ENCODE measurements around the gene SPINK4. TPM values are rescaled to one million over a fixed set of nuclear protein-coding genes. Genes with fewer than 3 reads are reported as not detected.

SPINK4 gene
- total and polyA plus RNA-seq, 2 donors (not counting 1 experiment from before 2014, with no cell fraction given): not detected

DNA sequence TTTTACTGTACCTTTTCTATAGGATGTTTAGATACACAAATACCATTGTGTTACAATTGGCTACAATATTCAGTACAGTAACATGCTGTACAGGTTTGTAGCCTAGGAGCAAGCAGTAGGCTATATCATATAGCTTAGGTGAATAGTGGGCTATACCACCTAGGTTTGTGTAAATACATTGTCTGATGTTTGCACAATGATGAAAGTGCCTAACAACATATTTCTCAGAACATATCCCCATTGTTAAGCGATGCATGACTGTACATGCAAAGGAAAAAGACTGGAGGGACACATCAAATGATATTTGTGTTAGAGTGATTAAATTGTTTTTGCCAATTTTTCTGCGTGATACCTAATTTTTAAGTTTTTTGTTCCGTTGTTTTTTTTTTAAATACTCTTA, 30.2 kb downstream of the SPINK4 start:
- no peak overlapping the region for H3K27ac ChIP-seq (ENCODE audit: low read length in 2 of 2)
- no peak overlapping the region for H3K9ac ChIP-seq (ENCODE audit: low read length)
- Mint-ChIP-seq H3K27ac (no peak overlapping the region), H3K9me3 (ENCODE audit: insufficient read depth) (no peaks in the 10 kb centered on the region), H3K27me3 (no peaks in the 10 kb centered on the region), H3K4me3 (no peak overlapping the region), H3K4me1 (peaks cover 19% of the 10 kb centered on the region)
- H4K20me1 ChIP-seq (ENCODE audit: control insufficient read depth, insufficient read depth, low read length, poor library complexity, severe bottlenecking): no peaks in the 10 kb centered on the region
- H3K36me3 ChIP-seq (replicated peaks in 1 of 2; ENCODE audit: control extremely low read depth in 1 of 2, control insufficient read depth in 1 of 2, extremely low read depth in 1 of 2, insufficient read depth in 2 of 2, low read length in 1 of 2): peaks cover 5 to 63% of the 10 kb centered on the region in 2 experiments
- no peak for TF ChIP-seq EZH2 (IDR thresholded peaks at IDR 0.05; ENCODE audit: borderline replicate concordance, insufficient read depth, low read depth, low read length, poor library complexity, severe bottlenecking)
- TF ChIP-seq, protein P1, sequence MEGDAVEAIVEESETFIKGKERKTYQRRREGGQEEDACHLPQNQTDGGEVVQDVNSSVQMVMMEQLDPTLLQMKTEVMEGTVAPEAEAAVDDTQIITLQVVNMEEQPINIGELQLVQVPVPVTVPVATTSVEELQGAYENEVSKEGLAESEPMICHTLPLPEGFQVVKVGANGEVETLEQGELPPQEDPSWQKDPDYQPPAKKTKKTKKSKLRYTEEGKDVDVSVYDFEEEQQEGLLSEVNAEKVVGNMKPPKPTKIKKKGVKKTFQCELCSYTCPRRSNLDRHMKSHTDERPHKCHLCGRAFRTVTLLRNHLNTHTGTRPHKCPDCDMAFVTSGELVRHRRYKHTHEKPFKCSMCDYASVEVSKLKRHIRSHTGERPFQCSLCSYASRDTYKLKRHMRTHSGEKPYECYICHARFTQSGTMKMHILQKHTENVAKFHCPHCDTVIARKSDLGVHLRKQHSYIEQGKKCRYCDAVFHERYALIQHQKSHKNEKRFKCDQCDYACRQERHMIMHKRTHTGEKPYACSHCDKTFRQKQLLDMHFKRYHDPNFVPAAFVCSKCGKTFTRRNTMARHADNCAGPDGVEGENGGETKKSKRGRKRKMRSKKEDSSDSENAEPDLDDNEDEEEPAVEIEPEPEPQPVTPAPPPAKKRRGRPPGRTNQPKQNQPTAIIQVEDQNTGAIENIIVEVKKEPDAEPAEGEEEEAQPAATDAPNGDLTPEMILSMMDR (IDR thresholded peaks at IDR 0.05): no peak
- ATAC-seq (ENCODE audit: low read depth) (no peak), DNase-seq (no peak)
- no CpG with 5 or more reads among the region's 3 CpGs for WGBS (ENCODE audit: insufficient coverage)
- ChIA-PET CTCF (no interaction called here), POLR2A (no interaction called here)
- H3K9me3 ChIP-seq (ENCODE audit: control extremely low read depth in 1 of 3, control insufficient read depth in 2 of 3, insufficient read depth in 1 of 3, low read length in 2 of 3): no peaks in the 10 kb centered on the region
- no peaks in the 10 kb centered on the region for H3K79me2 ChIP-seq (ENCODE audit: control insufficient read depth, insufficient read depth, low read length)
- no peak overlapping the region for H3K4me3 ChIP-seq (ENCODE audit: control extremely low read depth in 1 of 5, extremely low read depth in 1 of 5, insufficient read depth in 1 of 5, low read depth in 2 of 5, low read length in 4 of 5)
- no peak overlapping the region for H3K4me2 ChIP-seq (replicated peaks; ENCODE audit: low read depth, low read length, poor library complexity, severe bottlenecking)
- peaks cover 7% of the 10 kb centered on the region in 2 donors for H3K4me1 ChIP-seq (ENCODE audit: control insufficient read depth in 2 of 2, insufficient read depth in 2 of 2, low read length in 2 of 2)
- intact Hi-C loops (cut with micrococcal nuclease): no loop called here
- no peaks in the 10 kb centered on the region for H3K27me3 ChIP-seq (replicated peaks in 1 of 4; ENCODE audit: control extremely low read depth in 1 of 4, control insufficient read depth in 3 of 4, insufficient read depth in 4 of 4, low read length in 3 of 4)
- no peak overlapping the region for H2AFZ ChIP-seq (ENCODE audit: insufficient read depth, low read depth, low read length, poor library complexity, severe bottlenecking)

DNA sequence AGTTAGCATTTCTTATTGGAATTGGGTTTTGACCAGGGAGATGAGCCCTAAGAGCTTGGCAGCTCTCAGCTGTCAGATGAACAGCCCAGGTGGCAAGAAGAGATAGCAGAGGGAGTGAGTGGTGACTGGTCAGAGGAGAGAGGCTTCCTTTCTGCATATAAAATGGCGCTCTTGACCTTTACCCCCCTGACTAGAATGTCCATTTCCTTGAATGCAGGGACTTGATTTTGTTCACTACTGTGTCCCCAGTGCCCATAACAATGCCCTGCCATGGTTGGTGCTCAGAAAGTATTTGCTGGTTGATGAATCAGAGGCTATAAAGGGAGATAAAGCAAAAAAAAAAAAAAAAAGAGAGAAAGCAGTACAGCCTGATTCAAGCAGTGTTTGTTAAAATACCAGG, 32.1 kb downstream of the SPINK4 start:
- H3K9me3 Mint-ChIP-seq (ENCODE audit: insufficient read depth): no peaks in the 10 kb centered on the region
- Histone ChIP-seq H3K27ac (ENCODE audit: low read length in 2 of 2) (no peak overlapping the region), H3K36me3 (replicated peaks in 1 of 2; ENCODE audit: control extremely low read depth in 1 of 2, control insufficient read depth in 1 of 2, extremely low read depth in 1 of 2, insufficient read depth in 2 of 2, low read length in 1 of 2) (peaks cover 6 to 75% of the 10 kb centered on the region in 2 experiments), H2AFZ (ENCODE audit: insufficient read depth, low read depth, low read length, poor library complexity, severe bottlenecking) (no peak overlapping the region), H3K9ac (ENCODE audit: low read length) (no peak overlapping the region), H3K79me2 (ENCODE audit: control insufficient read depth, insufficient read depth, low read length) (no peaks in the 10 kb centered on the region), H4K20me1 (ENCODE audit: control insufficient read depth, insufficient read depth, low read length, poor library complexity, severe bottlenecking) (no peaks in the 10 kb centered on the region), H3K9me3 (ENCODE audit: control extremely low read depth in 1 of 3, control insufficient read depth in 2 of 3, insufficient read depth in 1 of 3, low read length in 2 of 3) (no peaks in the 10 kb centered on the region), H3K4me3 (ENCODE audit: control extremely low read depth in 1 of 5, extremely low read depth in 1 of 5, insufficient read depth in 1 of 5, low read depth in 2 of 5, low read length in 4 of 5) (no peak overlapping the region), H3K4me1 (ENCODE audit: control insufficient read depth in 2 of 2, insufficient read depth in 2 of 2, low read length in 2 of 2) (no peaks in the 10 kb centered on the region), H3K27me3 (replicated peaks in 1 of 4; ENCODE audit: control extremely low read depth in 1 of 4, control insufficient read depth in 3 of 4, insufficient read depth in 4 of 4, low read length in 3 of 4) (no peaks in the 10 kb centered on the region), H3K4me2 (replicated peaks; ENCODE audit: low read depth, low read length, poor library complexity, severe bottlenecking) (no peak overlapping the region)
- no CpG with 5 or more reads among the region's 1 CpG for WGBS (ENCODE audit: insufficient coverage)
- no peak overlapping the region for H3K27ac Mint-ChIP-seq
- H3K4me1 Mint-ChIP-seq: peaks cover 6% of the 10 kb centered on the region
- TF ChIP-seq, protein P1 (IDR thresholded peaks at IDR 0.05): no peak
- TF ChIP-seq EZH2 (IDR thresholded peaks at IDR 0.05; ENCODE audit: borderline replicate concordance, insufficient read depth, low read depth, low read length, poor library complexity, severe bottlenecking): no peak
- no peak overlapping the region for H3K4me3 Mint-ChIP-seq
- ChIA-PET CTCF (interaction anchor here (0.7 to 2.7 kb wide), 2 partner anchors 15 to 233 kb away, joined by 3 to 10 read pairs; no protein-coding TSS in a partner anchor), POLR2A (no interaction called here)
- DNase-seq (no peak), ATAC-seq (ENCODE audit: low read depth) (no peak)
- H3K27me3 Mint-ChIP-seq: no peaks in the 10 kb centered on the region
- intact Hi-C loops (cut with micrococcal nuclease): no loop called here
